Measurements from ENCODE around the gene SP1.

The SP1 gene

DNA sequence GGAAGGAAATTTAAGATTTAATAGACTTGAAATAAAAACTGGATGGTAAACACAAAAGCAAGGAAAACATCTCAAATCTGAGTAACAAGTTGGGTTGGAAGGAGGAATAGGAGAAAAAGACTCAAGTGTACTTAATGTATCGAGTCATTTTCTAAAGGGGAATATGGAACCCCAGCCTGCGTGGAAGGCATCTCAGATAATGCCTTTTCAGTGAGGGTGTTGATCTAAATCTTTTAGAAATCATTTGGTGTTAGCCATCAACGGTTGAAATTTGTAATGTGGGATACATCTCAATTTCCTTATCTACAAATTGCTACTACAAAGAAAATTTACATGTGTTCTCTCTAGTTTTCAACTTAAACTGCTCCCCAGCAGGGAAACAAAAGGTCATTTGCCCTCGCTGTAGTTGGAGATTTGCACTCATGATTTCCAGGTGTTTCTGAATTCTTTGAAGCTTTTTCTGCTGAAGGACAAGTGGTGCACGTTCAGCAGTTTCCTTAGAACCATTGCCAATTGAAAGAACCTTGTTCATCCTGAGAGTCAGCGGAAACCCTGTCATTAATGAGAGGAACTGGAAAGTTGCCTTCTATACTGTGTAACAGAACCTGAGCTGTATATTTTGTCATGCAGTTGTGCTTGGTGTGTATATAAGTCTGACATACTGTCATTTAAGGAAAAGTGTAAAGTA, 74.1 kb downstream of the SP1 start:
- no peak for DNase-seq

DNA sequence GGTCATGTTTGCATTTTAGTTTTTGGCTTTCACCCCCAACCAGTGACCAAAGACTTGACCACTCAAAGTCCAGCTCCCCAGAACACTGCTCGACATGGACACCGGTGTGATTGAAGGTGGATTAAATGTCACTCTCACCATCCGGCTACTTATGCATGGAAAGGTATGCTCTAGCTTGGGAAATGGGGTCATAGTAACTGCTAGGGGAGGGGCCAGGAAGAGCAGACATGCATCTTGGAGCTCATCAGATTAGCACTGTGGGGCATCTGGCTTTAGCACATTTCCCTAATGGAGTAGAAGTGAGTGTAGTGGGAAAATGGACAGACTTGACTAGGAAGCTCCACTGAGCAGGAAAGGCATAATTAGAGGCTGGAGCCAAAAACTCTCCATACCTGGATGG, 74.7 kb downstream of the SP1 start:
- no peak for DNase-seq

- DNase-seq = no peak
Measured at GRCh38 chr12:53456654-53457366, 76.8 kb downstream of the SP1 start.

- no peak for DNase-seq
Measured at GRCh38 chr12:53459097-53459496, 79.1 kb downstream of the SP1 start.

- no peak for DNase-seq
Measured at GRCh38 chr12:53461059-53461458, 81.1 kb downstream of the SP1 start.

- no peak for DNase-seq
Measured at GRCh38 chr12:53461591-53461990, 81.6 kb downstream of the SP1 start.

DNA sequence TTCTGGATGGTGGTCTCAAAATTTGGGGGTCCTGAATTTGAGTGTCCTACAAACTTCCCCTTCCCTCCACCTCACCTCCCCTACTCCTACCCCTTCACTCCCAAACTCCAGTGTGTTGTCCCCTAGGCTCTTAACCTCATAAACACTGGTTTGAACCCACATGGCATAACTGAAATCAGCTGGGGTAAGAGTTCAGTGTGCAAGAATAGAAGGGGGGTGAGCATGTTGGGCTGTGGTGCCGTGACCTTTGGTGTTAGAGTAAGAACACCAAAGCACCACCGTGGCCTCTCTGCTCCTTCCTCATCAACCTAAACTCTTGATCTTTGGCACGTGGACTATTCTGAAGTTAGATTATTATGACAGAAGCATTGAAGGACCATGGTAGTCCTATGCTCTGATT, 83.0 kb downstream of the SP1 start:
- no peak for DNase-seq

GRCh38 chr12:53463802-53464560, 84.0 kb downstream of the SP1 start:
- DNase-seq = no peak

DNA sequence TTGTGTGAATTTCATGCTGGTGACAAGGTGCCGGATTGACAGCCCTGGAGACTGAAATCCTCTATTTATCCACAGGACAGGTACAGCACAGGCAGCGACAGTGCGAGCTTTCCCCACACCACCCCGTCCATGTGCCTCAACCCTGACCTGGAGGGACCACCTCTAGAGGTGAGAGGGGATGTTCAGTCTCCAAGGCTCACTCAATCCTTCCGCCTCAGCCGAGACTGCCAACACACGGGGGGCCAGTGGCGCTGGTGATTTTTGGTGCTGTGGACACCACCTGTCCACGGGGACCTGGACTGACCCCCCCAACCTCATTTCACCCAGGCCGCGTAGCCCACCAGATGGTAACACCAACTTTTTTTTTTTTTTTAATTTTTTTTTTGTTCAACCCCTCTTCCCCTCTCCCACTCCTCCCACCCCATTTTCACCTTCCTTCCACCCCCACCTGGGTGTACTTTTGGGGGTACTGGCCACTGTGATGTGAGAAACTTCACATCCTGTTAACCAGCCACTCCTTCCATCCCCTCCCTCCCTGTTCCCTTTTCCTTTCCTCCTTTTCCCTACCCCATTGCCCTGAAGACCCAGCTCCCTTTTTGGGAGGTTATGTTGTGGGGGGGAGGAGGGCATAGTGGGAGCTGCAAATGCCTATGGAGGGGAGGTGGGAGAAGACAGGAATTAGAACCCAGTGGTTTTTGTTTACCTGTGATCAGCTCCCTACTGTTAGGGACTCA, 84.9 kb downstream of the SP1 start:
- DNase-seq = no peak

DNA sequence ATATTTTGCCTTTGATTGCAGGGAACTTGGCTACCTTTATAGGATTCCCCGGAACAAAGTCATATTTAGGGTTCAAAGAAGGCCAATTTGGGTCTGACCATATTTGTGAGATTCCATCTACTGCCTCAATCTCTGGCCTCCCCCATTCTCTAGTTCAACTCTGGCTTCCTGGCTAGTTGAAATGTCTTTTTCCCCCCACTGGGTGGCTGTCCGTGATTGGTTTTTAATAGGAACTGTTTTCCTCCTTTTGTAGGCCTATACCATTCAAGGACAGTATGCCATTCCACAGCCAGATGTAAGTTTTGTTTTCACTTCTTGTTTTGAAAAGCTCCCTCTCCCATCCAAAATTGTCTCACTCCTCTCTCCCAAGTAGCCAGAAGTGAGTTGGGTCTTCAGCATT, 85.7 kb downstream of the SP1 start:
- peak; percentile 34 for DNase-seq

Measured in suppressor macrophage treated with lipopolysaccharide for 4 hours (primary cell).